ENCODE data around the gene SLC27A6. TPM values are rescaled to one million over a fixed set of nuclear protein-coding genes. Genes with fewer than 3 reads are reported as not detected.

Gene SLC27A6
- total and polyA plus RNA-seq, 10 of the 15 experiments (the other 5 are each of a cell fraction or from before 2014, with no cell fraction given), result not detected

GRCh38 chr5:129020683-129021082 lies 55.4 kb downstream of the SLC27A6 start (continued):
- TF ChIP-seq, protein P1, sequence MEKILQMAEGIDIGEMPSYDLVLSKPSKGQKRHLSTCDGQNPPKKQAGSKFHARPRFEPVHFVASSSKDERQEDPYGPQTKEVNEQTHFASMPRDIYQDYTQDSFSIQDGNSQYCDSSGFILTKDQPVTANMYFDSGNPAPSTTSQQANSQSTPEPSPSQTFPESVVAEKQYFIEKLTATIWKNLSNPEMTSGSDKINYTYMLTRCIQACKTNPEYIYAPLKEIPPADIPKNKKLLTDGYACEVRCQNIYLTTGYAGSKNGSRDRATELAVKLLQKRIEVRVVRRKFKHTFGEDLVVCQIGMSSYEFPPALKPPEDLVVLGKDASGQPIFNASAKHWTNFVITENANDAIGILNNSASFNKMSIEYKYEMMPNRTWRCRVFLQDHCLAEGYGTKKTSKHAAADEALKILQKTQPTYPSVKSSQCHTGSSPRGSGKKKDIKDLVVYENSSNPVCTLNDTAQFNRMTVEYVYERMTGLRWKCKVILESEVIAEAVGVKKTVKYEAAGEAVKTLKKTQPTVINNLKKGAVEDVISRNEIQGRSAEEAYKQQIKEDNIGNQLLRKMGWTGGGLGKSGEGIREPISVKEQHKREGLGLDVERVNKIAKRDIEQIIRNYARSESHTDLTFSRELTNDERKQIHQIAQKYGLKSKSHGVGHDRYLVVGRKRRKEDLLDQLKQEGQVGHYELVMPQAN (conservative IDR thresholded peaks at IDR 0.05), result no peak
- no peak for TF ChIP-seq E2F8 (IDR thresholded peaks at IDR 0.05; ENCODE audit: low read depth, partially characterized antibody)
- TF ChIP-seq CBX3 (IDR thresholded peaks at IDR 0.05; ENCODE audit: borderline replicate concordance, low read depth), result no peak
- TF ChIP-seq POLR2AphosphoS2 (IDR thresholded peaks at IDR 0.05; ENCODE audit: low read depth, low read length), result no peak
- TF ChIP-seq KLF5 (IDR thresholded peaks at IDR 0.05; ENCODE audit: partially characterized antibody), result no peak
- no peak for TF ChIP-seq ZNF622 (IDR thresholded peaks at IDR 0.05)
- no peak for TF ChIP-seq LARP7 (IDR thresholded peaks at IDR 0.05)

GRCh38 chr5:129021744-129022143 lies 56.5 kb downstream of the SLC27A6 start:
- no peak overlapping the region for H3K9ac ChIP-seq (ENCODE audit: control insufficient read depth, insufficient read depth, low read length)
- no peaks in the 10 kb centered on the region for H3K9me3 ChIP-seq (replicated peaks; ENCODE audit: control insufficient read depth, insufficient read depth, low read length)
- no peaks in the 10 kb centered on the region for H4K20me1 ChIP-seq (ENCODE audit: control insufficient read depth, insufficient read depth)
- ChIA-PET RAD21 (ENCODE audit: unreplicated experiment) (no interaction called here), POLR2A (no interaction called here), SMC1A (ENCODE audit: uncharacterized antibody, unreplicated experiment) (no interaction called here), CTCF (no interaction called here)
- no TSS peak for BruUV-seq (replicated peaks)
- H3K27ac ChIP-seq (ENCODE audit: control insufficient read depth, insufficient read depth), result no peak overlapping the region
- no peaks in the 10 kb centered on the region for H3K27me3 ChIP-seq (replicated peaks in 1 of 2; ENCODE audit: control insufficient read depth in 2 of 2, insufficient read depth in 2 of 2, low read length in 1 of 2)
- no peak overlapping the region for H3K4me3 ChIP-seq
- no peaks in the 10 kb centered on the region for H3K36me3 ChIP-seq (ENCODE audit: control insufficient read depth in 2 of 2, insufficient read depth in 2 of 2, low read length in 1 of 2)
- H3K4me2 ChIP-seq (ENCODE audit: control insufficient read depth, insufficient read depth), result no peak overlapping the region
- intact Hi-C loops (cut with micrococcal nuclease; ENCODE audit: unreplicated experiment), result no loop called here
- no peaks in the 10 kb centered on the region for H3K79me2 ChIP-seq (ENCODE audit: control insufficient read depth, insufficient read depth, low read length)
- 28% methylated on average over 2 of the region's 2 CpGs for WGBS (ENCODE audit: insufficient coverage, insufficient replicate concordance, low lambda C conversion rate, missing lambda C conversion rate)
- DNase-seq (ENCODE audit: low read depth, low spot score) (no peak), ATAC-seq (no peak), FAIRE-seq (no peak)
- no peaks in the 10 kb centered on the region for H3K4me1 ChIP-seq (ENCODE audit: control insufficient read depth, insufficient read depth, low read length)
- in situ Hi-C loops (cut with MboI), result no loop called here
- no peak overlapping the region for H2AFZ ChIP-seq (ENCODE audit: control insufficient read depth, low read depth, low read length)
- no peak for TF ChIP-seq PML (IDR thresholded peaks at IDR 0.05; ENCODE audit: low read length)
- TF ChIP-seq CBX5 (IDR thresholded peaks at IDR 0.05; ENCODE audit: low read depth), result no peak
- no peak for TF ChIP-seq GABPA (IDR thresholded peaks at IDR 0.05; ENCODE audit: low read depth)
- no peak for TF ChIP-seq STAT3 (IDR thresholded peaks at IDR 0.05; ENCODE audit: low read depth, low read length)
- no peak for TF ChIP-seq SMAD5 (IDR thresholded peaks at IDR 0.05; ENCODE audit: low read depth)
- TF ChIP-seq BCLAF1 (IDR thresholded peaks at IDR 0.05), result no peak
